HG03064 (cell line): Measurements from ENCODE around the gene BRSK2.
"Not testable (repeated sequence)": the region's sequence is repeated elsewhere in the genome, so short reads cannot be mapped to it uniquely, and the experiment has no call there.

Source experiments
- ATAC-seq: cut with Tn5 transposase; IDR thresholded peaks from one replicate; pipeline ENCODE4 v1.9.1; 2021; ENCODE audit warnings: low read depth; ENCODE audit not compliant: unreplicated experiment

Gene BRSK2

DNA sequence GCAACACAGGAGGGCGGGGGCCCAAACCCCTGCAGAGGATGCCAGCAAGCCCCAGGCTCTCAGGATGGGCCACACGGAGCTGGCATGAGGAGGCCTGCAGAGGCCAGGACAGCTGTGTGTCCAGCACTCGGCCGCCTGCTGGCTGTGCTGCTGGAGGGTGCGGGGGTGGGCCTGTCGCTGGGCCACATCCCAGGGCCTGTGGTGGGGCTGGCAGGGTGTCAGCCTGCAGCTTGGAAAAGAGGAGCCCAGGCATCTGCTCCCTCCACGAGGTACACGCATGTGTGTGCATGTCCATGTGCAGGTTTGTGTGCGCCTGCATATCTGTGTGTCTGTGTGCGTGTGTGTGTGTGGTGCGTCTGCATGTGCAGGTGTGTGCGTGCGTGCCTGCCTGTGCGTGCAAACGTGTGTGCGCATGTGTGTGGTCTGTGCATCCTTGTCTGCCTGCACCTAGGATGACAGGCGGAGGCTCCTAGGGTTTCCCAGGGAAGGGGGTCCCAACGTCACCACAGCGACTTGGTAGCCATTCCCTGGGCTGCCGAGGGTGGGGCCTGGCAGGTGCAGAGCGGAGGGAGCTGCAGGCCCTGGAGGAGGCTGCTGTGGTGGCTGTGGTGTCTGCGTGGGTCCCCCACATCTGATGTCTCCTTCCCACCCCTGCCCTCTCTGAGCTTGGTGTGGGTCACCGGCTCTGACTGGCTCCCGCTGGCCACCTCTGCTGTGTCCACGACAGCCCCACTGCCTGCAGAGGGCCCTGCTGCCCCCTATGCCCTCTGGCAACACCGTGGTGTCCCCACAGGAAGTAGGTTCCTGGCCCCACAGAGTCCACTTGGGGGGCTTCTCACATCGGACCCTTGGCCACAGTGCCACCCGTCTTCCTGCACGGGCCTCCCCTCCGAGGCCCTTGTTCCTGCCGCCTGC is 17.1 kb downstream of the BRSK2 start:
- ATAC-seq = no peak

DNA sequence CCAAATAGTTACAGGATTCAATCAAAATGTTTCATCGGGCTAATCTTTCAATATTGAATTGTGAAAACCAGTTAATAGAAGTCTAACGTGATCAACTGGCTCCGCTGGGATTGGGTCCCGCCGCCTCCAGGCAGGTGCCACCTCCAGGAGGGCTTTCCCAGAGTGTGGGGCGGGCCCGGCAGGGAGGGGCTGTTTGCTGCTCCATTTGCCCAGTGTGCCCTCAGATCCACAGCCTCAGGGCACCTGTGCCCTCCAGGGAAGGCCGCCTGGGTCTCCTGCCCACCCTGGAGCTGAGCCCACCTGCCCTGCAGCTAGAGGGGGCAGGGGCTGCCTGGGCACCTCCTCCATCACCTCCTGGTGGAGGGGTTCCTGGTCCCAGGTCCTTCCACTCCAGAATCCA is 17.9 kb downstream of the BRSK2 start:
- ATAC-seq = no peak

DNA sequence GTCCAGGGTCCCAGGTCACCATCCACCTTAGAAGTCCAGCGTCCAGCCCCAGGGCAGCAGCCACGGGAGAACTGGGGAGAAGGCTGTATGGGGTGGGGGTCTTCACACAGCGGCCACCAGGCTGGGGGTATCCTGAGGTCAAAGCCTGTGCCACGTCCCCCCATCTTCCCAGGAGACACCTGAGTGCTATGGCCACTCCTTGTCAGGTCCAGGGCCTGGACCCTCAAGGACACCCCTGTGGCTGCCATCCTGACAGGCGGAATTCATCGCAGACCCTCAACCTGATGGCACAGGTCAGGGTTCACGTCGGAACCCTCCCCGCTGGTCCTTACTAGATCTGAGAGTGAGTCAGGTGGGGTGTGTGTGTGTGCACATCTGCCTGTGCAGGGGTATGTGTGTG is 18.6 kb downstream of the BRSK2 start:
- ATAC-seq = no peak

DNA sequence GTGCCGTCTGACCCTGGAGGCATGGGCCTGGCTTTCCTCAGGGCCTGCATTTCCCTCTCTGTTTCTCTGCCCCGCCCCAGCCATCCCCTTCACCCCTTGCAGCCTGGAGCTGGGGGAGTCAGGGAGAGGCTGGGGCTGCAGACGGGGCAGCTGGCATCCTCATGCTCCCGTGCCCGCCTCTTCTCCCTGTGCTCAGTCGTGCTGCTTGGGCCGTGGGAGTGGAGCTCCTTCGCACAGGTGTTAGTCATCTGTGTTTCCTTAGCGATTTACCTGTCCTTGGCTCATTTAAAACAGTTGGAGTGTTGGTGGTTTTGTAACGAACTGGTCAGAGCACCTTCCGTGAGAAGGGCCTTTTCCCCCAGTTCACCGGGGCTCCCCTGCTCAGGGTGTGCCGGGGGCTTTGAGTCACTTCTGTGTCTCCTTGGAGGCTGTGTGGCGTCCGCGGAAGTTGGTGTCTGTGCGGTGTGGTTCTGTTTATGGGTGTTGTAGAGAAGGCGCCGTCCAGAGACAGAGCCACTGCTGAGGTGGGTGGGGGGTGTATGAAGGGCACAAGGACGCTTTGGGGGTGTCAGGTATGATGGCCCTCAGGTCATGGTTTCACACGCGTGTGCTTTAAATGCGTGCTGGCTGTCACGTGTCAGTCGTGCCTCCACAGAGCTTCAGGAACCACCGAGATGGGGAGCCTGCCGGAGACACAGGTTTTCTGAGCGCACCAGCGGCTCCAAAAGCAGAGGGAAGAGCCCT is 19.5 kb downstream of the BRSK2 start:
- no peak for ATAC-seq

DNA sequence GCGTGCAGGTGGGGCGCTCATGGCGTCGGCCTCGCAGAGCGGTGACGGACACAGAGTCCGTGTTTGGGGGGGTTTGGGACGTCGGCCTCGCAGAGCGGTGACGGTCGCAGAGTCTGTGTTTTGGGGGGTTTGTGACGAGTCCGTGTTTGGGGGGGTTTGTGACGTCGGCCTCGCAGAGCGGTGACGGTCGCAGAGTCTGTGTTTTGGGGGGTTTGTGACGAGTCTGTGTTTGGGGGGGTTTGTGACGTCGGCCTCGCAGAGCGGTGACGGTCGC is 20.1 kb downstream of the BRSK2 start:
- not testable (repeated sequence) for ATAC-seq

DNA sequence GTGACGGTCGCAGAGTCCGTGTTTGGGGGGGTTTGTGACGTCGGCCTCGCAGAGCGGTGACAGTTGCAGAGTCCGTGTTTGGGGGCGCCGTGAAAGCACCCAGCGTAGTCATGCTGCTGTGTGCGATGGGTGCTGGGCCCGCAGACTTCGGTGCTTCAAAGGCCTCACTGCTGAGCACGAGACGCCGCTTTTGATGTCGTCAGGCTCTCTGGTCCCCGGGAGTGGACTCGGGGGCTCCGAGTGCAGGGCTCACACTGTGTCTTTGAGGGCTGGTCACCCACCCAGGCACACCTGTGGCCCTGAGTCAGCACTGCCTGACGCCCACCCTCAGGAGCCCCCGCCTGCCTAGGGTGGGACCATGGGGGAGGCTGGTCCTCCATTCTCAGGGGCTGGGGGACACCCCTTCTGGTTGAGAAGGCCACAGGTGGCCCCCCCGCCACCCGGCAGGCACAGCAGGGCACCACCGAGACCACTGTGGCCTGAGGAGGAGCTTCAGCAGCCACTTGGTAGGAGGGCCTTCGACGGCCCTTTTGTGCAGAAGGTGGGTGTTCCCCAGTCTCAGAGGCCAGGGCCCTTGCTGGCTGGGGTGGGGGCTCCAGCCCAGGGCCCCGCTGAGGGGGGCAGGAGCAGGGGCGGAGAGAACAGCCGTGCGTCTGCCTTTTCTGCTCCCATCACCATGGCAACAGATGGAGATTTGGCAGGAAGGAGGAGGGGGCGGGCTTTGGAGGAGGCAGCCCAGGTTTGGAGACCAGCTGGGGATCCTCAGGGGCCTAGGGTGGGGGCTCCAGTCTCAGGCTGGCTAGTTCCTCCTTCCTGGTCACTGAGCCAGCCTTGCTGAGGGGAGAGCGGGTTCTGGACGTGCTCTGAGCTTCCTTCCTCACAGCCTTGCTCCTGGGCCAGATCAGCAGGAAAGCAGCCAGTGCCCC is 20.9 kb downstream of the BRSK2 start:
- ATAC-seq = no peak

DNA sequence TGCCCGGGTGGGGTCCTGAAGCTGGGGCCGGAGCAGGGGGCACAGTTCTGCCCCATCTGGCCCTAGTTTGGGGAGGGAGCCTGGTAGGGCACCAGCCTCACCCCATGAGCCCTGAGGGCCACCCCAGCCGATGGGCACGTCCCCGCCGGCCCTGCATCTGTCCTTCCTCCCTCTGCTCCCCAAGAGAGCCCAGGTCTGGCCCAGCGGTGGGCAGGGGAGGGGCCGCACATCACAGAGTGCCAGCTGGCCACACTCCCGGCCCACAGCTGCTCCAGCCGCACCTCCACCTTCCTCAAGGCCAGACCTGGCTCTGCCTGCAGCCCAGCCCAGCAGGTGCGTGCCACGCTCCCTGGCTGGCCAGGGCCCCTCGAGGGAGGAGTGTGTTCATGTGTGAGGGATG is 21.6 kb downstream of the BRSK2 start:
- no peak for ATAC-seq

DNA sequence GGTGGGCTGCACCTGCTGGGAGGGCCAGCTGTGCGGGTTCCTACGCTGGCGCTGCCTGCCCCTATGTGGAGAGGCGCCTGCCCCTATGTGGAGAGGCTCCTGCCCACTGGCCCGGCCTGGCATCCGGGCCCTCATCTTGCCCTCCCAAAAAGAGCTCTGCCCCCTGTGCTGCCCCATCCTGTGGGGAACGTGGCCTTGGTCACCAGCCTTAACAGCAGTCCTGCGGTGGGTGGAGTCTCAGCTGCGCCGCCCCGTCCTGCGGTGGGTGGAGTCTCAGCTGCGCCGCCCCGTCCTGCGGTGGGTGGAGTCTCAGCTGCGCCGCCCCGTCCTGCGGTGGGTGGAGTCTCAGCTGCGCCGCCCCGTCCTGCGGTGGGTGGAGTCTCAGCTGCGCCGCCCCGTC is 22.0 kb downstream of the BRSK2 start:
- ATAC-seq = not testable (repeated sequence)

DNA sequence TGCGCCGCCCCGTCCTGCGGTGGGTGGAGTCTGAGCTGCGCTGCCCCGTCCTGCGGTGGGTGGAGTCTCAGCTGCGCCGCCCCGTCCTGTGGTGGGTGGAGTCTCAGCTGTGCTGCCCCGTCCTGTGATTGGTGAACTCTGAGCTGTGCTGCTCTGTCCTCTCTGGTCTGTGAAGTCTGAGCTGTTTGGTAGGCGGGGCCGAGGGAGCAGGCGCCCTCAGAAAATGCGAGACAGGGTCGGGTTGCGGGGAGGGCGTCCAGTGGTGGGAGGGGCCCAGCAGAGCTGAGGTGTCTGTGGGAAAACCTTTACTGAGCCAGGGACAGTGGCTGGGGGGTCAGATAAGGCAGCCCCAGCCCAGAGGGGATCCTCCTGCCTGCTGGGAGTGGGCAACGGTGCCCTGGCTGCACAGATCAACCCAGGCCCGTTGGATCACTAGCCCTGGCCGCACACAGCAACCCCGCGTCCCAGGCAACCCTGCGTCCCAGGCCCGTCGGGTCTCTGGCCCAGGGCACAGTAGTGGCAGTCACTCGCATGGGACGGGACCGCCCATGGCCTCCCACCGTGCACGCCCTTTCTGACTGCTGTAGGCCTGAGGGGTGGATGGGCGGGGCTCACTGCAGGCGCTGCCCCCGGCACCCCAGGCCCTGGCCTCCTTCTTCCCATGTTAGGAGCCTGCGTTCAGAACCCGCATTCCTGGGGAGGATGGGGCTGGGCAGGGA is 22.8 kb downstream of the BRSK2 start:
- ATAC-seq = no peak

DNA sequence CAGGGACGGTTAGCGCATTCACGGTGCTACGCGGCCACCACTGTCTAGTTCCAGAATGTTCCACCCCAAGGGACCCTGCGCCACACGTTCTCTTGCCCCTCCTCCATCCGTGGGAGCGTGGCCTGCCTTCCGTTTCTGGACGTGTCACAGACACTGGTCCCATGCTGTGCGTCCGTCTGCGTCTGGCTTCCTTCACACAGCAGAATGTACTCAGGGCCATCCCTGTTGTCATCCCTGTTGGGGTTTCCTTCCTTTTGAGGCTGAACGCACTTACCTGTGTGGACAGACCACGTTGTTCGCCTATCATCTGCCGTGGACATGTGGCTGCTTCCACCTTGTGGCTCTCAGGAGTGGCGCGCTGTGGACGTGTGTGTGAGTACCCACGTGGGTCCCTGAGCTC is 24.9 kb downstream of the BRSK2 start:
- no peak for ATAC-seq

DNA sequence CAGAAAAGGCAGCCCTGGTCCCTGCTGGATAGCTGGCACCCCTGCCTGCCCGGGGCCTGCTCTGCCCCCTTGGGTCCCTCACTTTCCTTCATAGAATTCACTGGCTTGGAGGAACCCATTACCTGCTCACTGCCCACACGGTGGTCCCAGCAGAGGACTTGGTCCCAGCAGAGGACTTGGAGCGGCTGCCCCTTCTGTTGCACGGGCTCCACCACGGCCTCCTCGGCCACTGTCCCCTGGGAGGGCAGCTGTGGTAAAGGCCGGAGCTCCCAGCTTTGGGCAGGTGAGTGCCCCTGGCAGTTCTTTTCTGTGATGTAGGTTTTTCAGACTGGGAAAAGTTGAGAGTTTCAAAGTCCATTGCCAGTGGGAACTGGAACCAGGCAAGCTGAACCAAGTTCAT is 25.9 kb downstream of the BRSK2 start:
- no peak for ATAC-seq

DNA sequence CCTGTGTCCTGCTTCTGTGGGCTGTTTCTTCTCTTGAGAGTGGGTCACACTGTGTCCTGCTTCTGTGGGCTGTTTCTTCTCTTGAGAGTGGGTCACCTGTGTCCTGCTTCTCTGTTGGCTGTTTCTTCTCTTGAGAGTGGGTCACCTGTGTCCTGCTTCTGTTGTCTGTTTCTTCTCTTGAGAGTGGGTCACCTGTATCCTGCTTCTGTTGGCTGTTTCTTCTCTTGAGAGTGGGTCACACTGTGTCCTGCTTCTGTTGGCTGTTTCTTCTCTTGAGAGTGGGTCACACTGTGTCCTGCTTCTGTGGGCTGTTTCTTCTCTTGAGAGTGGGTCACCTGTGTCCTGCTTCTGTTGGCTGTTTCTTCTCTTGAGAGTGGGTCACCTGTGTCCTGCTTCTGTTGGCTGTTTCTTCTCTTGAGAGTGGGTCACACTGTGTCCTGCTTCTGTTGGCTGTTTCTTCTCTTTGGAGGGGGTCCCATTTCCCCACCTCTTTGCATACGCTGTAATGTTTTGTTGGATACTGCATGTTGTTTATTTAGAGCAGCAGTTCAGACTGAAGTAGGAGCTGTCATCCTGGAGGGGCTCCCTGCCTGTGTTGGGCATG is 28.6 kb downstream of the BRSK2 start:
- not testable (repeated sequence) for ATAC-seq

DNA sequence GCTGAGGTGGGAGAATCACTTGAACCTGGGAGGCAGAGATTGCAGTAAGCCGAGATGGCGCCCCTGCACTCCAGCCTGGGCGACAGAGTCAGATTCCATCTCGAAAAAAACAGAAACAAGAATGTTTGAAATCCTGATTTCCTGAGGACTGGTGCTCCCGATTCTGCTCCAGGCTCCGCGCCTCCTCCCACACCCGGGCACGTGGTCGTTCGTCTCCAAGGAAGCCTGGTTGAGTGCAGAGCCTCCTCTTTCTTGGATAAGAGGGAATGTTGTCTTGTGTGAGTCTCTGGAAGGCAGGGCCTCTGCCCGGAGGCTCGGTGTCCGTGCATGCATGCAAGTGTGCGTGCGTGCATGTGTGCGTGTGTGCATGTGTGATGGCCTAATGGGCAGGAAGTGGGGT is 30.1 kb downstream of the BRSK2 start:
- no peak for ATAC-seq

DNA sequence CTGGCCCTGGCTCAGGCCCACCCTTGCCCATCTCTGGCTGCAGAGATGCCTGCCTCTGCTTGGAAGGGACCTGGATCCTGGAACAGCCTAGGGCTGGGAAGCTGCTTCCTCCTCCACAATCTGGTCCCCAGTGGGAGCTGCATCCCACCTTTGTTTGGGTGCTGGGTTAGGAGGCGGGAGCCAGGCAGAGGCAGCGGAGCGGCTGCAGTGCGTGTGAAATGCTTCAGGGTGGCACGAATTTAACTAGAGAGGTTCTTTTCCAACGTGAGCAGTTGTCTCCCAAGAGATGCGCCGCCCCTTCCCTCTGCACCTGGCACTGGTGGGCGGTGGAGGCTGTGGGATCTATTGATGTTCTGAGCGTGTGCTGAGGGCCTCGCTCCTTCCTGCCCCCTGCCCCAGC is 31.6 kb downstream of the BRSK2 start:
- no peak for ATAC-seq

DNA sequence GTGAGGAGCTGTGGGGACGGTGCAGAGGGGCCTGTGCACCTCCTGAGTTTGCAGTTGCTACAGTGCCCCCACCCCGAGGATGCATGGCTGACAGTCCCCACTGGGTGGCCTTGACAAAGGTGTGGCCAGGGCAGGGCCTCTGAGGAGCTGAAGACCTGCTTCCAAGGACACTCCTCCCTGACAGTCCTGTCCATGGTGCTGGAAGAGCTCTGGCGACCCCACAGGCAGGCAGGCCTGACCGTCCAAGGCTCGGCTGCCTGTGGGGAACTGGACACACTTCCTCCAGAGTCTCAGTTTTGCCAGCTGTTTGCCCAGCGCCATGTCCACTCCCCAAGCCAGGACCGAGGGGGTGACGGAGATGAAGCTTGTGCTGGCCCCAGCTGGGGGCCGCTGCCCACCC is 32.7 kb downstream of the BRSK2 start:
- no peak for ATAC-seq

DNA sequence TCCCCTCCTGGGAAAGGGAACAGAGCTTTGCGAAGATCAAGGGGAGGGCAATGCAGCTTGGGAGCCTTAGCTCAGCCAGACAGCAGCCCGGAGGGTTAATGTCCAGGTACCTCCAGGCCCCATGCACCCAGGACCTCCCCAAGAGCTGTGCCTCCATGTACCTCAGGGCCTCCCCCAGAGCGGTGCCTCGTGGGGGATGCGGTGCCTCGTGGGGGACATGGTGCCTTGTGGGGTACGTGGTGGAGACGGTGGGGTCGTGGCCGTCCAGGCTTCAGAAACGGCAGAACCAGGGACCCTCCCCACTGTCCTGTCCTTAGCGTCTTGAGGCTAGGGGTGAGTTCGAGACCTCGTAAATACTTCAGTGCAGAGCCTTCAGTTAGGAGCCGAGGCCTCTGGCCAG is 33.2 kb downstream of the BRSK2 start:
- no peak for ATAC-seq

DNA sequence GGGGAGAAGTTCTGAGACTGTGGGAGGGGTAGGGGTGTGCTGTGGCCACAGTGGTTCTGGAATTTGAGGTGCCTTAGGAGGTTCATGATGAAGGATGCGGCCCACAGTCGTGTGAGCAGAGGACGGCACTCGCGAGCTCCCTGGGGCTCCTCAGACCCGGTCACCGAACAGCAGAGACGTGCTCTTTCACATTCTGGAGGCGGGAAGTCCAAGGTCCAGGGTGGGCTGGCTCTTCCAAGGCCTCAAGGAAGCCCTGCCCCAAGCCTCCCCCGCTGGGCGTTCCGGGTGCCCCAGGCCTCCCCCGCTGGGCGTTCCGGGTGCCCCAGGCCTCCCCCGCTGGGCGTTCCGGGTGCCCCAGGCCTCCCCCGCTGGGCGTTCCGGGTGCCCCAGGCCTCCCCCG is 33.7 kb downstream of the BRSK2 start:
- ATAC-seq = not testable (repeated sequence)

DNA sequence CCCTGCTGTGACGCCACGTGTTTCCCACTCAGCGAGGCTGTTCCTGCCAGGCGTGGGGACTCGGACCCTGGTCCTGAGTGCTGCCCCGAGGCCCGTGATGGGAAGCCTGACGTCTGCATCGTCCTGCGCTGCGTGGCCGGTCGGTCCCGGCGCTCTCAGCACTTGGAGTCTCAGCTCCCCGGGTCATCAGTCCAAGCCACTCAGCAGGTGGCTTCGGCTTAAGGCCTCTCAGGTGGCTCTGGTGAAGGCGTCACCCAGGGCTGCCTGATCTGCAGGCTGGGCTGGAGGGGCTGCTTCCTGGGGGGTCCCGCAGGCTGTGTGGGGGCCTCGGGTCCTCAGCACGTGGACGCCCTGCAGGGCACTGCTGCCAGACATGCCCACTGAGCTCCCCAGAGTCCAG is 35.3 kb downstream of the BRSK2 start:
- ATAC-seq = no peak

DNA sequence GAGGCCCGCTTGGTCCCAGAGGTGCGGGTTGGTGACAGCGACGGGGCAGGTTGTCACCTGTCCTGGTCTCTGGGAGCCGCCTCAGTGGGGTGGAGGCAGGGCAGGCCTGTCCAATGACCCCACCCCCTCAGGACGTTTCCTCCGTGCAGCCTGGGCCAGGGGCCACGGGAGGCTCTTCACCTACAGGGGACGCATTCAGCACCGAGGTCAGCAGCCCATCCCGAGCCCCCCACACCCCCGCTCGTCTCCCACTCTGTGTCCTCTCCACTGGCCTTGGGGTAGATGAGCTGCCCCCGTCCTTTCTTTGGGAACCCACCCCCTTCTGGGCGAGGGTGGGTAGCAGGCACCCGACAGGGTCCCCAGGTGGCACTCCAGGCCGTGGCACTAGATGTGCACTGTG is 35.7 kb downstream of the BRSK2 start:
- no peak for ATAC-seq

DNA sequence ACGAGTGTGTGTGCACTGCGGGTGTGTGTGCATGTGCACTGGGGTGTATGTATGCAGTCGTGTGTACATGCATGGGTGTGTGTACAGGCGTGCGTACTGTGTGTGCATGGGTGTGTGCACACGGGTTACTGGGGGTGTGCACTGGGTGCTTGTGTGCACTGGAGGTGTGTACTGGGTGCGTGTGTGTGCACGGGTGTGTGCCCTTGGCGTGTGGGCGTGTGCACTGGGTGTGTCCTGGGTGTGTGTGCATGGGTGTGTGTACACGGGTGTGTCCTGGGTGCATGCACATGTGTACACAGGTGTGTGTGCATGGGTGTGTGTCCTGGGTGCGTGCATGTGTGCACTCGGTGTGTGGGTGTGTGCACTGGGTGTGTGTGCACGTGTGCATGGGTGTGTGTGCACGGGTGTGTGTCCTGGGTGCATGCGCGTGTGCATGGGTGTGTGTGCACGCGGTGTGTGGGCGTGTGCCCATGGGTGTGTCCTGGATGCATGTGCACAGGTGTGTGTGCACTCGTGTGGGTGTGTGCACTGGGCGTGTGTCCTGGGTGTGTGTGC is 39.1 kb downstream of the BRSK2 start:
- ATAC-seq = no peak
